ENCODE results near the gene IZUMO4.

The IZUMO4 gene, protein sequence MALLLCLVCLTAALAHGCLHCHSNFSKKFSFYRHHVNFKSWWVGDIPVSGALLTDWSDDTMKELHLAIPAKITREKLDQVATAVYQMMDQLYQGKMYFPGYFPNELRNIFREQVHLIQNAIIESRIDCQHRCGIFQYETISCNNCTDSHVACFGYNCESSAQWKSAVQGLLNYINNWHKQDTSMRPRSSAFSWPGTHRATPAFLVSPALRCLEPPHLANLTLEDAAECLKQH

DNA sequence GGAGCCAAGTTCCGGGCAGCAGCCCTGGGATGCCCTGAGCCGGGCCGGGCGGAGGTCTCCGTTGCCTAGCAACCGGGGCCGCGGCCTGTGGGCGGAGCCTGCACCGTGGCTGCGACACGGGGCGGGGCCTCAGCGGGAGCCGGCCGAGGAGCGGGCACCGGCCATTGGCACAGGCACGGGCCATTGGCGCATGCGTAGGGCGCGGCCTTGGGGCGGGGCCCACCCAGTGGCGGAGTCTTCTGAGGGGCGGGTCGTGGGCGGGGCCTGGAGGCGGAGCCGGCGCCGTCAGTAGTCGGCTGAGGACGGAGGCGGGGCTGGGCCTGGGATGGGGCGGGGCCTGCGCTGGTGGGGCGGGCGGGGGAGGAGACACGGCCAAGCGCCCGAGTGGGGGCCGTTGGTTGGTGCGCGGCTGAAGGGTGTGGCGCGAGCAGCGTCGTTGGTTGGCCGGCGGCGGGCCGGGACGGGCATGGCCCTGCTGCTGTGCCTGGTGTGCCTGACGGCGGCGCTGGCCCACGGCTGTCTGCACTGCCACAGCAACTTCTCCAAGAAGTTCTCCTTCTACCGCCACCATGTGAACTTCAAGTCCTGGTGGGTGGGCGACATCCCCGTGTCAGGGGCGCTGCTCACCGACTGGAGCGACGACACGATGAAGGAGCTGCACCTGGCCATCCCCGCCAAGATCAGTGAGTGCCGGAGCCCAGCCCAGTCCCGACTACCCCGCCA lies at the start of gene IZUMO4:
Gene IZUMO4, plus strand, starts transcription at position 436 of the 723 bp plus-strand sequence. Its CDS starts 31 bp downstream, at position 467.
- peak; percentile 99 for DNase-seq (ENCODE audit: low spot score)

DNA sequence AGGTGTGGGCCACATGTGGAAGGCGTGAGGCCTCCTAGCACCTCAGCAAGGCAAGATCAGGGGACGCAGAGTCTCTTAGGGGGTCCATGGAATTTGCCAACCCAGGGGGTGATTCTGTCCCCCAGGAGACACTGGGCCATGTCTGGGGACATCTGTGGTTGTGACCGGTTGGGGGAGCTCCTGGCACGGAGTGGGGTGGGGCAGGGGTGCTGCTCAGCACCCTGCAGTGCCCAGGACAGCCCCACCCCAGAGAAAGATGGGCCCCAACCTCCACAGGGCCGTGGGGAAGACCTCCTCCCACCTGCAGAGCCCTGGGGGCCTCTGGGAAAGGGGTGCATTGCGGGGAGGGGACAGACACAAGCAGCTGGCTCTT lies 49.7 kb upstream of the IZUMO4 start:
- DNase-seq (ENCODE audit: low spot score) = no peak

GRCh38 chr19:2047449-2048103 lies 49.1 kb upstream of the IZUMO4 start:
- peak; percentile 43 for DNase-seq (ENCODE audit: low spot score)

DNA sequence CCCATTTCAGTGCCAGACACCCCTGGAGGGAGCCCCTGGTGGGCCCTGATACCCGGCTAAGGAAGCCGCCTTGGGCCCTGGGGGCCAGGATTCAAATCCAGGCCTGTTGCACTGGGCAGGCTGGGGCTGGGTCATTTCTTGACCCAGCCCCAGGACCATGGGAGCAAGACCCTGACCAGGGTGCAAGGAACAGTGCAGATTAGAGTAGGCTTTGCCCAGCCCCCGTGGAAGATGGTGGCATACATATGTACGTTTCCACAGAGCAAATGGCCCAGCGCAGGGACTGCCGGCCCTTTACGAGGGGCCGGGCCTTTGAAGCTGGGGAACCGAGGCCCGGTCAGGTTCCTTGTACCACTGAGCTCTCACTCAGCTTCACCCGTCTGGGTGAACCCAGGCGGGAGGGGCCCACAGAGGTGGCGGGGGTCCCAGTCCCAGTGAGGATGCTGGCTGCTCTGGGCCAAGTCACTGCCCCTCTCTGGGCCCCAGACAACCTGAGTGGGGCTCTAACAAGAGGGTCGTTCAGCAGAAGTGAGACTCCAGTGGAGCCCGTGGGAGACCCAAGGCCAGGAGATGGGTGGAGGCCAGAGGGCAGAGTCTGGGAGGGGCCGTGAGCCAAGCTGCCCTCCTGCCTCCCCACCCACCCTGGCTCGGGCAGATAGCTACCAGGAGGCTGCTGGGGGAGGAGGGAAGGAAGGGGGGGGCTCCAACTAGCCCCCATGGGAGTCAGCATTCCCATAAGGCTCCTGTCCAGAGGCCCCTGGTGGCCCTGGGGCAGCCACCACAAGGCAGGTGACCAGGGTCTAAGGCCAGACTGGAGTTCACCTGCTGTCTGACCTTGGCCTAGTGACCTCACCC lies 48.4 kb upstream of the IZUMO4 start:
- no peak for DNase-seq (ENCODE audit: low spot score)

DNA sequence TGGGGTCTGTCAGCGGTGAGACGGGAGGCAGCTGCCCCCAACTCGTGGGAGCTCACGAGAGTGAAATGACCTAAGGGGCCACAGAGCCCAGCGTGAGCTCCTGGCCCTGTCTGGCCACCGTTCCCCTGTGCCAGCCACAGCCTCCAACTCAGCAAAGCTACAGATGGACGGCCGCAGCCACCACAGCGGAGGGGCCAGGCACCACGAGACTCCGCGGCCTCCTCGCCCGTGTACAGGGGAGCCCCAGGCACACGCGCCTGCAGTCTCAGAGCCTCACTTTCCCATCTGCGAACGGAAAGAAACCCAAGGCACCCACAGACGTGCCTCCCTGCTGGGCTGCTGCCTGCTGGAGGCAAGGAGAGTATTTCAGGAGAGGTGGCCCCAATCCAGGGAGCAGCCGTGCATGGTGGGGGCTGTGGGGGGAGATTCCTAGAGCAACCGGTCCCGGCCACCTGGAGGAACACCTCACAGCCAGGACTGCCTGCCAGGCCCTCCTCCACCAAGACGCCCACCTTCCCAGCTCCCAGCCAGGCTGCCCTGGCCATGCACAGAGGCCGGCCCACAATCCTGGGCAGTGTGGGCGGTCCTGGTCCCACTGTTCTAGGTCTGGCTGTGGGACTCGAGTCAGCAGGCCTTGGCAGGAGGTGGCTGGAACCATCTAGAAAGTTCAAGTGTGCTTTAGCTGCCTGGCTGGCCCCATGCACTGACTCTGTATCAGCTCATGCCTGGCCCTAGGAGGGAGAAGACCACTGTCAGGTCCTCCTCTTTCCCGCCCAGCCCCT lies 47.6 kb upstream of the IZUMO4 start:
- DNase-seq (ENCODE audit: low spot score) = no peak

GRCh38 chr19:2049741-2050348 lies 46.9 kb upstream of the IZUMO4 start:
- DNase-seq (ENCODE audit: low spot score) = peak; percentile 69

DNA sequence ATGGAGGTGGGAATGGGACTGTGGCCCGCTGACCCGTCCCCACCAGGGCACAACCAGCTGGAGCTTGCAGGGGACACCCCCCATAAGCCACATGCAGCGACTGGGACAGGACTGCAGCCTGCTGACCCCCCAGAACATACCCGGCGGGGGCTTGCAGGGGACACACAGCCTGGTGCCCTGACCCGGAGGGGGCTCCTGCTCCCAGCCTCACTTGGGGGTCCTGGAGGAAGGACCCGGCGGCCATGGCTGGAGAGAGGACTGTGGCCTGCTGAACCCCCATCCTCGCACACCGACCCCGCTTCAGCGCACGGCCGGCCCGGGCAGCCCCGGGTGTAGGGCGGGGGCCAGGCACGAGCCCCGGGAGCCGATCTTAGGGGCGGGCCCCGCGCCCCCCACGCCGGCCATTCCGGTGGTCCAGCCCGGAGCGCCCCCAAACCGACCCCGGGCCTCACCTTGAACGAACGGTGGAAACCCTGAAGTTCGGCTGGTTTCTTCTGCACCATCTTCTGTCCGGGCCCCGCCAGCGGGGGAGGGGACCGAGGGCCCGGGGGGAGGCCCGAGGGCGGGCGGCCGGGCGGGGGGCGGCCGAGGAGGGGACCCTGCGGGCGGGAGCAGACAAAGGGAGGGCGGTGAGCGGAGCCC lies 46.2 kb upstream of the IZUMO4 start:
- no peak for DNase-seq (ENCODE audit: low spot score)

GRCh38 chr19:2050991-2051772 lies 45.5 kb upstream of the IZUMO4 start, which contains the start of gene MKNK2:
TSS of gene MKNK2 (minus strand) at chr19:2051244. CDS start at chr19:2050851, 393 bp downstream.
- peak; percentile 92 for DNase-seq (ENCODE audit: low spot score)

DNA sequence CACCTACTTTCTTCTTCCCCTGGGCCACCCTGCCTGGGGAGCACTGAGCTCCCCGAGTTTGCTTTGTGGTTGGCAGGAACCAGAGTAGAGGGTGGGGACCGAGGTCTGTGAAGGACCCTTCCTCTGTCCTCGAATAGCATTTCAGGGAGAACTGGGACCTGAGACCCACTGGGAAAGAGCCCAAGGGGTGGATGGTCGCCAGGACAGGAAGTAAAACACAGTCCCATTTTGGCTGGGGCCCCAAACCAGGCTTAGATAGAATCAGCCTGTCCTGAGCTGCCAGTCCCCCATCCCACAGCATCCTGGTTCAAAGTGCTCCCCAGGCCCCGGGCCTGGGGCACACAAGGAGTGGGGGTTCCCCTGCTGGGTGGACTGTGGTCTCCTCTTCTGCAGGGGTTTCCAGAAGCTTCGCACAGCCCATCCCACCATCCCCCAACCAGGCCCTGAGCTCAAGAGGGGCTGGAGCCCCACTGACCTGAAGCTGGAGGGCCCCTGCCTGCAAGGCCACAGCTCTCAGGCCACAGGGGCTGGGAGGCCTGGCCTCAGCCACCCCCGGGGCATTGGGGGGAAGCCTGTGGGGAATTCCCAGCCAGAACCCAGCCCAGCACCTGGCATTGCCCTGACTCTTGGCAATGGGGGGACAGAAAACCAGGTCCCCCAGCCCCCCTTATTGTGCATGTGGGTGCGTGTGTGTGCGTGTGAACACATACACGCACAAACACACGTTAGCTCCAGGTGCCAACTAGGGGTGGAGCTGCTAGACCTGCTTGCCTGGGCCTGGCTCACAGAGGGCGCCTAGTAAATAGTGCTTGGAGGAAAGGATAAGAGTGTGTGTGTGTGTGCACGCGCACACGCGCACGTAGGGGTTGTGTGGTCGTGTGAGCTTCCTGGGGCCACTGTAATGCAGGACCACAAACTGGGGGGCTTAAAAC lies 44.7 kb upstream of the IZUMO4 start:
- peak; percentile 60 for DNase-seq (ENCODE audit: low spot score)

DNA sequence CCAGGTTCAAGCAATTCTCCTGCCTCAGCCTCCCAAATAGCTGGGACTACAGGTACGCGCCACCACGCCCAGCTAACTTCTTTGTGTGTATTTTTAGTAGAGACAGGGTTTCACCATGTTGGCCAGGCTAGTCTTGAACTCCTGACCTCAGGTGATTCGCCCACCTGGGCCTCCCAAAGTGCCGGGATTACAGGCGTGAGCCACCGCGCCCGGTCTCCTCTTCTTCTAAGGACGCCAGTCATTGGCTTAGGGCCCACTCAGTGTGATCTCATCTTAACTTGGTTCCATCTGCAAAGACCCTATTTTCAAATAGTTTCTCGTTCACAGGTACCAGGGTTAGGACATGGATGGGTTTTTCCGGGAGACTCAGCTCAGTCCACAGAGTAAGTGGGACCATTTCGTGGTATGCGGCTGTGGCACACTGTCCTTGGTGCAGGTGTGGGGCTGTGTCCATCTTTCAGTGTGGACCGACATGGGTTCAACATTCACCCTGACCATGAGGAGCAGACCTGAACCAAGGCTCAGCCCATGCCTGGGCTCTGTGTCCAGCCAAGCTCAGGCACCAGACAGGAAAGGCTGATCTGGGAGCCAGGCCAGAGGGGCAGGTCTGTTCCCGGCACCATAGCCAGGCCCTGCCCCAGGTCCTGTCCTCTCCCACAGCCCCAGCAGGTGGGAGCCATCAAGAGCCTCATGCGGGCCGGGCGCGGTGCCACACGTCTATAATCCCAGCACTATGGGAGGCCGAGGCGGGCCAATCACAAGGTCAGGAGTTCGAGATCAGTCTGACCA lies 42.9 kb upstream of the IZUMO4 start:
- DNase-seq (ENCODE audit: low spot score) = no peak

GRCh38 chr19:2054763-2055162 lies 42.0 kb upstream of the IZUMO4 start:
- no peak for DNase-seq (ENCODE audit: low spot score)

DNA sequence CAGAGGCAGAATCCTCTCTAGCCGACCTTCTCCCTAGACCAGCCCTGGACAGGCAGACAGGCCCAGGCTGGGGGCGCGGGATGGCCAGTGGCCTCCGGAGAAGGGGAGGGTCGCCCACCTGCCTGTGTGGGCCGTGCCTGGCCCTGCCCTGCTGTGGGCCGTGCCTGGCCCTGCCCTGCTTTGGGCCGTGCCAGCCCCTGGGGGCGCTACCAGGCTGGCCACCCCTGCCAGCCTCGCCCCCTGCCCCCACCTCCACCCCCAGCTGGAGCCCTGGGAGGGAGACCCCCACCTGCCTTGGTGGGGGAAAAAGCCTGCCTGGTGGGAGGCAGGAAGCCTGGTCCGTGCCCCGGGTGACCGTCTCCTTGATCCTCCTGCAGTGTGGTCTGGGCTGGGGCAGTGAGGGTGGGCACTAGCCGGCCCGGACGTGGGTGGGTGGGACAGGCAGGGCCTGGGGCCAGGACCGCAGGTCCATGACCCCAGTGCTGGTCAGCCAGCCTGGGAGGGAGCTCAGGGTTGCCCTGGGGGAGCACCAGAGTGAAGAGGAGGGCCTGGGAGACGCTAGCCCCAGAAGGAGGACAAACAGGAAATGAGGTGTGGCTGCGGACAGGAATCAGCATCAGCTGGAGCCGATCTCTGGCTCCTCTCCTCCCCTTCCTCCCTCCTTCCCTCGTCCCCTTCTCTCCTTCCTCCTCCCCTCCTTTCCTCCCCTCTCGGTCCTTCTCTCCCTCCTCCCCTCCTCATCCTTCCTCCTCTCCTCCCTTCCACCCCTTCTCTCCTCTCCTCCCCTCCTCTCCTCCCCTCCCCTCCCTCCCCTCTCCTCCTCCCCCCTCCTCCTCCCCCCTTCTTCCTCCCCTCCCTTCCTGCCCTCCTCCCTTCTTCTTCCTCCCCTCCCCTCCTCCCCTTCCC lies 40.5 kb upstream of the IZUMO4 start:
- DNase-seq (ENCODE audit: low spot score) = peak; percentile 20

- DNase-seq (ENCODE audit: low spot score) = no peak
These were observed 39.9 kb upstream of the IZUMO4 start for GRCh38 chr19:2056837-2057192.

DNA sequence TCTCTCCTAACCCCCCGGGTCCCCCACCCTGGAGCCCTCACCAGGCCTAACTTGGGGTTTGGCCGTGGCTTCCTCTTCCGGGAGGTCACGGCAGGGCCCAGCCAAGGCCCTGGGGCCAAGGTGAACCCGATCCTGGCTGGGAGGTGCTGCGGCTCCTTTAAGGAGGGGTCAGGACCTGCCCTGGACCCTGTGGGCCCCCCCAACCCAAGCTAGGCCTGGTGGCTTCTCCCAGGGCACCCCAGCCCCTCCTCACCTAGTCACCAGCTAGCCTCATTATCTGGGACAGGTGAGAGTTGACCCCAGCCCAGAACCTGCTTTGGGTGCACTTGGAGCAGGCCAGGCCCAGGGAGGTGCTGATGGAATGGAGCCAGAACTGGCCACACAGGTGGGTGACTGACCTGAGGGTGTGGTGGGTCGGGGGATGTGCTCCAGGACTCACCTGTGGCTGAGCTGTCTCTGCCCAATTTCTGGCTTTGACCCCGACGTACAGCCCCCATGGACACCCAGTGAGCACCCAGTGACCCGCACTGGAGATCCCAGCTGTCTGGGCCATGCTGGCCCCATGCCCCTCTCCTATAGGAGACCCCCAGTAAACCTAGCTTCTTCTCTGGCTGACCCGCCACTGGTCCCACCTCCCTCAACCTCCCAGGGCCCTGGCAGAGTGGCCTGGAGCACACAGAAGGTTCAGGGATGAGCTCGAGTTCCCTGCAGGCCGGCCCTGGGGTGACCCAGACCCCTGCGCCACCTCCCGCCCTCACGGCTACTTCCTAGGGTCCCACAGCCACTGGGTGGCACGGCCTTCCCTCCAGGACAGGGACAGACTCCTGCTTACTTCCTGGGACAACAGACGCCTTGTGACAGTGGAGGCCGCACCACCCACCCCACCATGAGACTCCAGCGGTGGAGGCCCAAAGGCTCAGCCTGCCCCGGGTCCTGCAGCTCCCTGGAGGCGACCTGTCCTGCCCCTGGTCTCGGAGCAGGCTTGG lies 38.9 kb upstream of the IZUMO4 start:
- no peak for DNase-seq (ENCODE audit: low spot score)
